Activated naive CD8-positive, alpha-beta T cell (primary cell): ENCODE results near the gene HLCS.

ENCODE experiments used
- H3K27ac Mint-ChIP-seq: one replicate; pipeline ENCODE4 v1.8.0; 2021; ENCODE audit warnings: mixed read lengths
- H3K27me3 Mint-ChIP-seq: one replicate; pipeline ENCODE4 v1.8.0; 2021; ENCODE audit warnings: mixed read lengths
- H3K36me3 Mint-ChIP-seq: one replicate; pipeline ENCODE4 v1.8.0; 2021; ENCODE audit warnings: mixed read lengths
- H3K4me1 Mint-ChIP-seq: one replicate; pipeline ENCODE4 v1.8.0; 2021; ENCODE audit warnings: low read depth, mixed read lengths
- H3K4me3 Mint-ChIP-seq: one replicate; pipeline ENCODE4 v1.8.0; 2021; ENCODE audit warnings: mild to moderate bottlenecking, mixed read lengths
- H3K9me3 Mint-ChIP-seq: one replicate; pipeline ENCODE4 v1.8.0; 2021; ENCODE audit warnings: low read depth, mixed read lengths

HLCS gene

GRCh38 chr21:36849461-36850105 lies 116.9 kb downstream of the HLCS start:
- Mint-ChIP-seq H3K9me3 (no peaks in the 10 kb centered on the region), H3K27ac (no peak overlapping the region), H3K27me3 (no peaks in the 10 kb centered on the region), H3K36me3 (peaks cover 5% of the 10 kb centered on the region), H3K4me3 (no peak overlapping the region), H3K4me1 (no peaks in the 10 kb centered on the region)

- H3K27ac Mint-ChIP-seq, result no peak overlapping the region
- H3K4me3 Mint-ChIP-seq, result no peak overlapping the region
- H3K36me3 Mint-ChIP-seq, result peaks cover 5% of the 10 kb centered on the region
- H3K9me3 Mint-ChIP-seq, result no peaks in the 10 kb centered on the region
- H3K27me3 Mint-ChIP-seq, result no peaks in the 10 kb centered on the region
- no peaks in the 10 kb centered on the region for H3K4me1 Mint-ChIP-seq
Observed at GRCh38 chr21:36848730-36849274, 117.7 kb downstream of the HLCS start.

GRCh38 chr21:36847189-36847588 lies 119.3 kb downstream of the HLCS start:
- no peak overlapping the region for H3K4me3 Mint-ChIP-seq
- H3K4me1 Mint-ChIP-seq, result no peaks in the 10 kb centered on the region
- H3K27me3 Mint-ChIP-seq, result no peaks in the 10 kb centered on the region
- H3K9me3 Mint-ChIP-seq, result no peaks in the 10 kb centered on the region
- no peak overlapping the region for H3K27ac Mint-ChIP-seq
- peaks cover 5% of the 10 kb centered on the region for H3K36me3 Mint-ChIP-seq

- no peaks in the 10 kb centered on the region for H3K9me3 Mint-ChIP-seq
- H3K27ac Mint-ChIP-seq, result no peak overlapping the region
- no peaks in the 10 kb centered on the region for H3K4me1 Mint-ChIP-seq
- peaks cover 9% of the 10 kb centered on the region for H3K36me3 Mint-ChIP-seq
- no peaks in the 10 kb centered on the region for H3K27me3 Mint-ChIP-seq
- H3K4me3 Mint-ChIP-seq, result no peak overlapping the region
Observed at GRCh38 chr21:36846631-36847030, 119.8 kb downstream of the HLCS start.

GRCh38 chr21:36845790-36846189 lies 120.7 kb downstream of the HLCS start:
- Mint-ChIP-seq H3K27me3 (no peaks in the 10 kb centered on the region), H3K4me3 (no peak overlapping the region), H3K4me1 (no peaks in the 10 kb centered on the region), H3K9me3 (no peaks in the 10 kb centered on the region), H3K27ac (no peak overlapping the region), H3K36me3 (peaks cover 9% of the 10 kb centered on the region)

- no peak overlapping the region for H3K4me3 Mint-ChIP-seq
- no peaks in the 10 kb centered on the region for H3K4me1 Mint-ChIP-seq
- H3K27ac Mint-ChIP-seq, result no peak overlapping the region
- H3K9me3 Mint-ChIP-seq, result no peaks in the 10 kb centered on the region
- no peaks in the 10 kb centered on the region for H3K27me3 Mint-ChIP-seq
- H3K36me3 Mint-ChIP-seq, result peaks cover 9% of the 10 kb centered on the region
Observed at GRCh38 chr21:36845070-36845469, 121.4 kb downstream of the HLCS start.

GRCh38 chr21:36841866-36842265 lies 124.6 kb downstream of the HLCS start:
- no peak overlapping the region for H3K4me3 Mint-ChIP-seq
- no peaks in the 10 kb centered on the region for H3K4me1 Mint-ChIP-seq
- no peaks in the 10 kb centered on the region for H3K9me3 Mint-ChIP-seq

GRCh38 chr21:36839735-36840134 lies 126.7 kb downstream of the HLCS start:
- Mint-ChIP-seq H3K9me3 (no peaks in the 10 kb centered on the region), H3K4me3 (no peak overlapping the region), H3K4me1 (no peaks in the 10 kb centered on the region), H3K27me3 (no peaks in the 10 kb centered on the region), H3K27ac (no peak overlapping the region), H3K36me3 (peaks cover 10% of the 10 kb centered on the region)

More at GRCh38 chr21:36841866-36842265, 124.6 kb downstream of the HLCS start:
- Mint-ChIP-seq H3K36me3 (peaks cover 8% of the 10 kb centered on the region), H3K27me3 (no peaks in the 10 kb centered on the region), H3K27ac (no peak overlapping the region)

- H3K36me3 Mint-ChIP-seq, result peaks cover 10% of the 10 kb centered on the region
- no peaks in the 10 kb centered on the region for H3K27me3 Mint-ChIP-seq
- no peaks in the 10 kb centered on the region for H3K9me3 Mint-ChIP-seq
- H3K4me3 Mint-ChIP-seq, result no peak overlapping the region
- no peaks in the 10 kb centered on the region for H3K4me1 Mint-ChIP-seq
- no peak overlapping the region for H3K27ac Mint-ChIP-seq
Observed at GRCh38 chr21:36839123-36839522, 127.3 kb downstream of the HLCS start.

GRCh38 chr21:36835383-36835795 lies 131.1 kb downstream of the HLCS start:
- Mint-ChIP-seq H3K36me3 (peaks cover 15% of the 10 kb centered on the region), H3K27me3 (no peaks in the 10 kb centered on the region), H3K9me3 (no peaks in the 10 kb centered on the region), H3K4me1 (peaks cover 11% of the 10 kb centered on the region), H3K4me3 (no peak overlapping the region), H3K27ac (no peak overlapping the region)

GRCh38 chr21:36834192-36834591 lies 132.3 kb downstream of the HLCS start:
- peaks cover 11% of the 10 kb centered on the region for H3K4me1 Mint-ChIP-seq
- H3K9me3 Mint-ChIP-seq, result no peaks in the 10 kb centered on the region
- peaks cover 15% of the 10 kb centered on the region for H3K36me3 Mint-ChIP-seq
- H3K27ac Mint-ChIP-seq, result no peak overlapping the region
- no peak overlapping the region for H3K4me3 Mint-ChIP-seq
- no peaks in the 10 kb centered on the region for H3K27me3 Mint-ChIP-seq

- Mint-ChIP-seq H3K36me3 (peaks cover 20% of the 10 kb centered on the region), H3K27ac (no peak overlapping the region), H3K4me3 (no peak overlapping the region), H3K4me1 (peaks cover 11% of the 10 kb centered on the region), H3K27me3 (no peaks in the 10 kb centered on the region), H3K9me3 (no peaks in the 10 kb centered on the region)
Observed at GRCh38 chr21:36830100-36830499, 136.4 kb downstream of the HLCS start.

- Mint-ChIP-seq H3K9me3 (no peaks in the 10 kb centered on the region), H3K27ac (no peak overlapping the region), H3K4me1 (peaks cover 11% of the 10 kb centered on the region), H3K36me3 (peaks cover 30% of the 10 kb centered on the region), H3K27me3 (no peaks in the 10 kb centered on the region), H3K4me3 (no peak overlapping the region)
Observed at GRCh38 chr21:36828891-36829515, 137.5 kb downstream of the HLCS start.

- Mint-ChIP-seq H3K9me3 (no peaks in the 10 kb centered on the region), H3K27me3 (no peaks in the 10 kb centered on the region), H3K36me3 (peaks cover 27% of the 10 kb centered on the region), H3K27ac (no peak overlapping the region), H3K4me1 (peaks cover 11% of the 10 kb centered on the region), H3K4me3 (no peak overlapping the region)
Observed at GRCh38 chr21:36828208-36828607, 138.3 kb downstream of the HLCS start.

- Mint-ChIP-seq H3K27ac (no peak overlapping the region), H3K4me3 (no peak overlapping the region), H3K27me3 (no peaks in the 10 kb centered on the region), H3K4me1 (no peaks in the 10 kb centered on the region), H3K9me3 (no peaks in the 10 kb centered on the region), H3K36me3 (peaks cover 24% of the 10 kb centered on the region)
Observed at GRCh38 chr21:36825658-36826057, 140.8 kb downstream of the HLCS start.

- no peaks in the 10 kb centered on the region for H3K9me3 Mint-ChIP-seq
- H3K4me1 Mint-ChIP-seq, result no peaks in the 10 kb centered on the region
- no peaks in the 10 kb centered on the region for H3K27me3 Mint-ChIP-seq
- peaks cover 27% of the 10 kb centered on the region for H3K36me3 Mint-ChIP-seq
- no peak overlapping the region for H3K4me3 Mint-ChIP-seq
- H3K27ac Mint-ChIP-seq, result no peak overlapping the region
Observed at GRCh38 chr21:36821032-36821299, 145.5 kb downstream of the HLCS start.
